ENCODE data around the gene PCTP.

Gene PCTP

GRCh38 chr17:55745258-55745657 lies 5.6 kb upstream of the PCTP start:
- Histone ChIP-seq H2BK5ac (ENCODE audit: low read depth, low read length, poor library complexity) (no peak overlapping the region), H3K4me2 (ENCODE audit: low read length) (no peak overlapping the region), H3K18ac (ENCODE audit: low read length) (no peak overlapping the region), H3K27ac (ENCODE audit: low read depth, low read length) (no peak overlapping the region), H3K4ac (ENCODE audit: low read depth, low read length) (no peak overlapping the region), H3K4me3 (ENCODE audit: low read depth, low read length) (no peak overlapping the region), H3K36me3 (ENCODE audit: control insufficient read depth in 1 of 2, insufficient read depth in 2 of 2, low read length in 2 of 2) (no peaks in the 10 kb centered on the region), H2AK5ac (ENCODE audit: low read length) (no peak overlapping the region), H2AFZ (ENCODE audit: insufficient read depth, low read length, poor library complexity) (no peak overlapping the region), H4K12ac (ENCODE audit: low read depth, low read length) (no peak overlapping the region), H2BK12ac (ENCODE audit: low read length) (no peak overlapping the region), H3K9me3 (ENCODE audit: insufficient read depth, low read depth, low read length) (no peaks in the 10 kb centered on the region), H4K8ac (ENCODE audit: low read depth, low read length) (no peak overlapping the region), H3K23ac (ENCODE audit: low read length) (no peak overlapping the region), H3K79me1 (ENCODE audit: low read length) (no peaks in the 10 kb centered on the region), H2BK120ac (ENCODE audit: insufficient read depth, low read length, poor library complexity) (no peak overlapping the region), H3K79me2 (ENCODE audit: control insufficient read depth, insufficient read depth, low read length, poor library complexity) (no peaks in the 10 kb centered on the region), H3K14ac (ENCODE audit: low read length) (no peak overlapping the region), H3K4me1 (ENCODE audit: control insufficient read depth in 1 of 2, insufficient read depth in 2 of 2, low read length in 2 of 2) (no peaks in the 10 kb centered on the region), H3K9ac (ENCODE audit: low read length) (no peak overlapping the region), H3K27me3 (ENCODE audit: insufficient read depth, low read length) (no peaks in the 10 kb centered on the region), H4K91ac (ENCODE audit: low read depth, low read length) (no peak overlapping the region)
- DNase-seq = no peak
- WGBS (ENCODE audit: extremely low coverage, insufficient coverage, insufficient read length) = no CpG with 5 or more reads among the region's 1 CpG

- H3K4me3 ChIP-seq (ENCODE audit: low read depth, low read length) = no peak overlapping the region
- peaks cover 5% of the 10 kb centered on the region for H3K79me1 ChIP-seq (ENCODE audit: low read length)
- no peak overlapping the region for H4K8ac ChIP-seq (ENCODE audit: low read depth, low read length)
- H3K79me2 ChIP-seq (ENCODE audit: control insufficient read depth, insufficient read depth, low read length, poor library complexity) = peaks cover 3% of the 10 kb centered on the region
- no peak overlapping the region for H2AFZ ChIP-seq (ENCODE audit: insufficient read depth, low read length, poor library complexity)
- H3K27ac ChIP-seq (ENCODE audit: low read depth, low read length) = no peak overlapping the region
- no peak overlapping the region for H3K14ac ChIP-seq (ENCODE audit: low read length)
- H2BK5ac ChIP-seq (ENCODE audit: low read depth, low read length, poor library complexity) = no peak overlapping the region
- H2BK120ac ChIP-seq (ENCODE audit: insufficient read depth, low read length, poor library complexity) = no peak overlapping the region
- H3K4me2 ChIP-seq (ENCODE audit: low read length) = no peak overlapping the region
- no peak overlapping the region for H3K9ac ChIP-seq (ENCODE audit: low read length)
- H3K9me3 ChIP-seq (ENCODE audit: insufficient read depth, low read depth, low read length) = no peaks in the 10 kb centered on the region
- H2AK5ac ChIP-seq (ENCODE audit: low read length) = no peak overlapping the region
- no CpG with 5 or more reads among the region's 1 CpG for WGBS (ENCODE audit: extremely low coverage, insufficient coverage, insufficient read length)
- H3K18ac ChIP-seq (ENCODE audit: low read length) = no peak overlapping the region
- H3K23ac ChIP-seq (ENCODE audit: low read length) = no peak overlapping the region
- no peaks in the 10 kb centered on the region for H3K27me3 ChIP-seq (ENCODE audit: insufficient read depth, low read length)
- no peak overlapping the region for H4K91ac ChIP-seq (ENCODE audit: low read depth, low read length)
- no peak overlapping the region for H2BK12ac ChIP-seq (ENCODE audit: low read length)
- H3K4me1 ChIP-seq (ENCODE audit: control insufficient read depth in 1 of 2, insufficient read depth in 2 of 2, low read length in 2 of 2) = peaks cover 0 to 2% of the 10 kb centered on the region in 2 experiments
- H3K36me3 ChIP-seq (ENCODE audit: control insufficient read depth in 1 of 2, insufficient read depth in 2 of 2, low read length in 2 of 2) = no peaks in the 10 kb centered on the region
- H4K12ac ChIP-seq (ENCODE audit: low read depth, low read length) = no peak overlapping the region
- no peak overlapping the region for H3K4ac ChIP-seq (ENCODE audit: low read depth, low read length)
- DNase-seq = no peak
Observed at GRCh38 chr17:55746466-55746865, 4.4 kb upstream of the PCTP start.

GRCh38 chr17:55747209-55747608 lies 3.6 kb upstream of the PCTP start:
- H3K79me2 ChIP-seq (ENCODE audit: control insufficient read depth, insufficient read depth, low read length, poor library complexity) = peaks cover 3% of the 10 kb centered on the region
- no peak overlapping the region for H3K4me2 ChIP-seq (ENCODE audit: low read length)
- H4K12ac ChIP-seq (ENCODE audit: low read depth, low read length) = no peak overlapping the region
- H3K36me3 ChIP-seq (ENCODE audit: control insufficient read depth in 1 of 2, insufficient read depth in 2 of 2, low read length in 2 of 2) = no peaks in the 10 kb centered on the region
- DNase-seq = no peak
- no peak overlapping the region for H3K18ac ChIP-seq (ENCODE audit: low read length)
- no CpG with 5 or more reads among the region's 3 CpGs for WGBS (ENCODE audit: extremely low coverage, insufficient coverage, insufficient read length)
- H4K8ac ChIP-seq (ENCODE audit: low read depth, low read length) = no peak overlapping the region
- no peak overlapping the region for H2BK12ac ChIP-seq (ENCODE audit: low read length)
- H3K23ac ChIP-seq (ENCODE audit: low read length) = no peak overlapping the region
- H2AK5ac ChIP-seq (ENCODE audit: low read length) = no peak overlapping the region
- no peak overlapping the region for H2BK120ac ChIP-seq (ENCODE audit: insufficient read depth, low read length, poor library complexity)
- peaks cover 4 to 7% of the 10 kb centered on the region in 2 experiments for H3K4me1 ChIP-seq (ENCODE audit: control insufficient read depth in 1 of 2, insufficient read depth in 2 of 2, low read length in 2 of 2)
- H3K9me3 ChIP-seq (ENCODE audit: insufficient read depth, low read depth, low read length) = no peaks in the 10 kb centered on the region
- H2AFZ ChIP-seq (ENCODE audit: insufficient read depth, low read length, poor library complexity) = no peak overlapping the region
- H3K14ac ChIP-seq (ENCODE audit: low read length) = no peak overlapping the region
- H3K27ac ChIP-seq (ENCODE audit: low read depth, low read length) = no peak overlapping the region
- no peak overlapping the region for H3K4ac ChIP-seq (ENCODE audit: low read depth, low read length)
- H4K91ac ChIP-seq (ENCODE audit: low read depth, low read length) = no peak overlapping the region
- no peaks in the 10 kb centered on the region for H3K27me3 ChIP-seq (ENCODE audit: insufficient read depth, low read length)
- H3K9ac ChIP-seq (ENCODE audit: low read length) = no peak overlapping the region
- H3K4me3 ChIP-seq (ENCODE audit: low read depth, low read length) = no peak overlapping the region
- H3K79me1 ChIP-seq (ENCODE audit: low read length) = peaks cover 5% of the 10 kb centered on the region
- no peak overlapping the region for H2BK5ac ChIP-seq (ENCODE audit: low read depth, low read length, poor library complexity)

GRCh38 chr17:55748841-55749240 lies 2.0 kb upstream of the PCTP start:
- Histone ChIP-seq H3K18ac (ENCODE audit: low read length) (no peak overlapping the region), H4K12ac (ENCODE audit: low read depth, low read length) (no peak overlapping the region), H2AFZ (ENCODE audit: insufficient read depth, low read length, poor library complexity) (no peak overlapping the region), H3K4me3 (ENCODE audit: low read depth, low read length) (no peak overlapping the region), H3K79me1 (ENCODE audit: low read length) (peaks cover 5% of the 10 kb centered on the region), H3K14ac (ENCODE audit: low read length) (no peak overlapping the region), H3K27me3 (ENCODE audit: insufficient read depth, low read length) (no peaks in the 10 kb centered on the region), H2BK5ac (ENCODE audit: low read depth, low read length, poor library complexity) (no peak overlapping the region), H4K8ac (ENCODE audit: low read depth, low read length) (no peak overlapping the region), H3K4me1 (ENCODE audit: control insufficient read depth in 1 of 2, insufficient read depth in 2 of 2, low read length in 2 of 2) (peaks cover 4 to 7% of the 10 kb centered on the region in 2 experiments), H3K4ac (ENCODE audit: low read depth, low read length) (no peak overlapping the region), H3K4me2 (ENCODE audit: low read length) (no peak overlapping the region), H2BK120ac (ENCODE audit: insufficient read depth, low read length, poor library complexity) (no peak overlapping the region), H2AK5ac (ENCODE audit: low read length) (no peak overlapping the region), H3K79me2 (ENCODE audit: control insufficient read depth, insufficient read depth, low read length, poor library complexity) (peaks cover 3% of the 10 kb centered on the region), H4K91ac (ENCODE audit: low read depth, low read length) (no peak overlapping the region), H3K9ac (ENCODE audit: low read length) (no peak overlapping the region), H3K23ac (ENCODE audit: low read length) (no peak overlapping the region), H3K36me3 (ENCODE audit: control insufficient read depth in 1 of 2, insufficient read depth in 2 of 2, low read length in 2 of 2) (peaks cover 0 to 2% of the 10 kb centered on the region in 2 experiments), H3K9me3 (ENCODE audit: insufficient read depth, low read depth, low read length) (no peaks in the 10 kb centered on the region), H2BK12ac (ENCODE audit: low read length) (no peak overlapping the region), H3K27ac (ENCODE audit: low read depth, low read length) (no peak overlapping the region)
- WGBS (ENCODE audit: extremely low coverage, insufficient coverage, insufficient read length) = no CpG with 5 or more reads among the region's 1 CpG
- DNase-seq = no peak
